Stimulated activated CD8-positive, alpha-beta memory T cell treated with anti-CD3 and anti-CD28 coated beads, Interleukin-7, amount 100 ng/mL, for 48 hours (primary cell): ENCODE results near the gene MBTD1.
"Not testable (repeated sequence)": the region's sequence is repeated elsewhere in the genome, so short reads cannot be mapped to it uniquely, and the experiment has no call there.

Experiments
- DNase-seq, 2 donors: peaks; one replicate each; pipeline ENCODE4 v3.0.0-alpha.2; 2020; ENCODE audit warnings: low read depth in 1 of 2; ENCODE audit errors: extremely low read depth in 1 of 2

Gene MBTD1

DNA sequence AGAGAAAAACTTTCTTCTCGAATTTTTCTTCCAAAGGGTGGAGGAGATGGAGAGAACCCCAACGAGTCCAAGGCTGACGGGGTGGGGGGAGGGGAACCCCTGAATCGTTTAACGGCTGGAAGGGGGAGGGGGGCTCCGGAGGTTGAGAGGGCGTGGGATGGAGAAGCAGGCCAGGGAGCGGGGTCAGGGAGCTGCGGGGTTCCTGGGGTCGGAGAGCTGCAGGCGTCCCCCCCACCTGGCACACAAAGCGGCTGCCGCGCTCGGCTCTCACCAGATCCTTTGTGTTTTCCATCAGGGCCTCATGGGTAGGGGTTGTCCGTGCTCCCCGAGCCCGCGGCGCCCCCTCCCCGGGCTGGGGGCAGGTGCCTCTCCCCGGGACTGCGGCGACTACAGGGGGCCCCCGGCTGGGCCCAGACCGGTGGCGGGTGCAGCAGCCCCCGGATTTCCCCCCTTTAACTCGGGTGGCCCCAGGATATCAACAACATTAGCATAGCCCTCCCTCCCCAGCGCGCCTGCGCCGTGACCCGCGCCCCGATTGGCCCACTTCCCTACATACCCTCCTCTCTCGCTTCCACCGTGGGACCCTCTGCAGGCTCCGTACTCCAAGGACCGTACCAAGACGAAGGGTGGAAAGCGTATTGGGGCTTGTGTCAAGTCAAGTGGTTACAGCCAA, at the start of gene MBTD1:
Gene MBTD1, minus strand, starts transcription at position 486 of the 673 bp plus-strand sequence. CDS start 34,888 bp downstream, outside the sequence.
- DNase-seq, result peak; percentile 82 to 96

DNA sequence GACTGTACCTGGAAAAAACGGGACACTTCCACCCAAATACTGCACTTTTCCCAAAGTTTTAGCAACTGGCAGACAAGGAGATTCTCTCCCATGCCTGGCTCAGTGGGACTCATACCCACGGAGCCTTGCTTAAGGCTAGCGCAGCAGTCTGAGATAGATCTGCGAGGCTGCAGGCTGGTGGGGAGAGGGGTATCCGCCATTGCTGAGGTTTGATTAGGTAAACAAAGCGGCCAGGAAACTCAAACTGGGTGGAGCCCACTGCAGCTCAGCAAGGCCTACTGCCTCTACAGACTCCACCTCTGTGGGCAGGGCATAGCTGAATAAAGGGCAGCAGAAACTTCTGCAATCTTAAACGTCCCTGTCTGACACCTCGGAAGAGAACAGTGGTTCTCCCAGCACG, 45.3 kb upstream of the MBTD1 start:
- no peak for DNase-seq

DNA sequence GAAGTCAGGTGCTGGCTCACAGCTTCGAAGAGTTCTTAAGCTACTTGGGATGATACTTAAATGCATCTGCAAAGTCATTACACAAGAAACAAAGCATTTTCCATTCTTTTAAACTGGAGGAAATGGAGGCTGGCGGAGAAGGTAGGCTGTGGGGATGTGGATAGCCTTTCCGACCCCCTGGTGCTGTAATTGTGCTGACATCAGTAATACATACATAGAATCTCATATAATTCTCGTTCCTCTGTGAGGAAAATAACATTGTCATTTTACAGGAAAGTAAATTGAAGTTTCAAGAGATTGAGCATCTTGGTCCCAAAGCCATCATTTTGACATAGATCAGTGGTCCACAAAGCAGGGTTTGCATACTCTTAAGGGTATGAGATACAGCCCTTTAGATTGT, 40.0 kb upstream of the MBTD1 start:
- no peak for DNase-seq

DNA sequence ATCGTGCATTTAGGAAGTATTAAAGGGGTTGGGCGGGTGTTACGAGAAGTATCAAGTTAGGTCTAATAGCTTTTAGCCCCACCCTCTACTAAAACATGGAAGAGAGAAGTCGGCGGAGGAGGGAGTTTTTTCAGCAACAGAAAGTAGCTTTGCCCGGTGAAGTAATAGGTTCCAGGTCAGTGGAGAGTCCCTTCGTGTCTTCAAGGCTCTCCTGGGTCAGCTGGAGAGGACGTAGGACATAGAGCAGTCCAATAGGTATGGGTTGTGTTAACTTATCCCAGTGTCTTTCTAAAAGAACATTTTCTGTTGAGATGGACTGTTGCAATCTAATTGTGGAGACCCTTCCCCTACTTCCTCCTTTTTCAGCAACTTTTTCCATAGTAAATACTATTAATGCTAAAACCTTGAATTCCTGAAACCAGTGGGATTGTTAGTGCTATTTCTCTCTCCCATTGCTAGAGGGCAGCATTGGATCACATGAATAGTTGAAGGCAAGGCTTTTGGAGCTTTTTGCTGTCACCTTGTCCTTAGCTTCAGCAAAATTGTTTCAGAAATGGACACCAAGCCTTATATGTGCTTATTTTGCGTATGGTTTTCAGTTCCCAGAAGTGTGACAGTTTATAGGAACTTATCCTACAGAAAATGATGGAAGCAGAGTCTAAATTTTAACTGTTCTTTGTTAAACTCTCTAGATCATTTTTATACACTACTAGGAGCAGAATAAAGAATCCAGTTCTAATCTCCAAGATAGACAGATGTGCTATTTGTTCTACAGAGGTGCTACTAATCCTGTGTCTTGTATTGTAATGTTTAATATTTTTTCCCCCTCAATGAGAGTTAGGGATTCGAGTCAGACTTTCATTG, 38.9 kb upstream of the MBTD1 start:
- no peak for DNase-seq

DNA sequence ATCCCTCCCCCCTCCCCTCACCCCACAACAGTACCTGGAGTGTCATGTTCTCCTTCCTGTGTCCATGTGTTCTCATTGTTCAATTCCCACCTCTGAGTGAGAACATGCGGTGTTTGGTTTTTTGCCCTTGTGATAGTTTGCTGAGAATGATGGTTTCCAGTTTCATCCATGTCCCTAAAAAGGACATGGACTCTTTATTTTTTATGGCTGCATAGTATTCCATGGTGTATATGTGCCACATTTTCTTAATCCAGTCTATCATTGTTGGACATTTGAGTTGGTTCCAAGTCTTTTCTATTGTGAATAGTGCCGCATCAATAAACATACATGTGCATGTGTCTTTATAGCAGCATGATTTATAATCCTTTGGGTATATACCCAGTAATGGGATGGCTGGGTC, 34.5 kb upstream of the MBTD1 start:
- DNase-seq, result not testable (repeated sequence)

DNA sequence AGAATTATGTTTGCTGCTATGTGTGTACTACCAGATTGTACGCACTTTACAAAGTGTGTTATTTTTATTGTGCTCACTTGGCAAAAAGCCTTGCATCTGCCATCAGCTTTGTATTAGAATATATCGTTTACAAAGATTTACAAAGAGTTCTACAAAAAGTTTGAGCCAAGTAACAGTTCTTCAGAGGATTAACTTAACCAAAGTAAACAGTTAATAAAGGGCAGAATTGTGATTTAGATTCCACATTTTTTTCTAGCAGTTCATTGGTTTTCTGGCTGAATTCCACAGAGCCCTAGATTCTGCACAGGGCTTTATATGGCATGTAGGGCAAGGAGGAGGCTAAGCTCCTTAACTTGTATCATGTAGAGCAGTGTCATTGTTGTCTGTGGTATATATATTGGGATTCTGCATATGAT, 29.9 kb upstream of the MBTD1 start:
- no peak for DNase-seq

DNA sequence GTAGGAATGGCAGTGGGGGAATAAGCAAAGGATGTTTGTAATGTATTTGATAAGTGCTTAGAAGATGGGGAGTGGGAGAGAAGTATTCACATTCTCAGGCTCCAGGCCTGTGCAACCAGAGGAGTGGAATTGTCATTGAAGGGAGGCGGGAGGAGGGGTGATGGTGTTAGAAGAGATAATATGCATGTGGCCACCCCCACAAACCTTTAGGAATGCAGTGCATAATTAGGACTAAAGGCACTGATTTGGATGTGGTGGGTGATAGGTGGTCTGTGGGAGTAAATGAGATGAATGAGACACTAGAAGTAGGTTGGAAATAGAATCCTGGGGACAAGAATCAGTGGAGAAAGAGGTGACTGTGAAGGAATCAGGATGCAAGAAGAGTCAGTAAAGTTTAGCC, 27.6 kb upstream of the MBTD1 start:
- DNase-seq, result no peak

DNA sequence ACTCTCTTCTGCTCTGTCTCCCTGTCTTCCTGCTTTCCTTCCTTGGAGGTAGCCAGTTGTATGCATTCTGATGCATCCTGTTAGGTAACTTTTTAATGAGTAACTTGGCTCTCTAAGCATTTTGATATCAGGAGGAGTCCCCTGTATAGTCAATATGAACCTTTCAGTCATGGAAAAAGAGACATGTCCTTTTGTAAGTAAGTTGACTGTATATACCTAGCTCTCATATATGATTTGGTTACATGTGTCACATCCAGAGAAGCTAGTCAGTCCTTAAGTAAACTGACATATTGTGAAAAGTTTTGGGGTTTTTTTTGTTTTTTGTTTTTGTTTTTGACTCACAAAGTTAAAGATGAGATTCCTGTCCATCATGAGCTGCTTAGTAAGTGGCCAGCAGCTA, 19.3 kb upstream of the MBTD1 start:
- DNase-seq, result no peak

DNA sequence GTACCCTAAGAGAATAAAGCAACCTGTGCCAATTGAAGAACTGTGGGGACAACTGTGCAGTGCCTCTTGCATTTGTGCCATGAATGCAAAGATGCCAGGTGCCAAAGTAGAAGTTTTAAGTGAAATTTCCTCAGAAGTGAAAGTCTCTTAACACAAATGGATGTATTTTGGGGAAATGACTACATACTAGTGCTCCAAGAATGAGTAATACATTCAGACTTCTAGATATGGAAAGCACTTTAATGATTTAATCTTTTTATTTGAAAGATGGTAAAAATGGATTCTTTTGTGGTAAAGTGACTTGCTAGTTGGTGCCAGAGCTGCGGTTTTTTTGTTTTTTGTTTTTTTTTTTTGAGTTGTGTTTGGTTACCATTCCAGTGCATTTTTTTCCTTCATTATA, 15.5 kb upstream of the MBTD1 start:
- DNase-seq, result no peak

DNA sequence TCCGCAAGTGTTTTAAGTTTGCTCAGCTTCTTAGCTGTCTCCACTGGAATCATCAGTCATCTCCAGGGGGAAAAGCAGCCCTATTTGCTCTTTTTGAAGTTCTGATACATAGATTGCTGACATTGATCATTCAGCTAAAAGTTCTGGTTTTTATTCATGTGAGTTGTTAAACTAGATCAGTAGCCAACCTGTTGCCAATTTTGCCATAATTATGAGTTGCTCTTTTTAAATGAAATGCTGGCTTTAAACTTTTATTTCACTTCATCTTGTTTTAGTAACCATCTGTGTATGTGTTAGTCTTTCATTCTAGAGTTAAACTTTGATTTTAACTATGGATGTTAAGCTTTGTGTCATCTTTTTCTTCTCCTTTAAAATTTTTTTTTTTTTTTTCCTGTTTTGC, 13.0 kb upstream of the MBTD1 start:
- DNase-seq, result no peak

DNA sequence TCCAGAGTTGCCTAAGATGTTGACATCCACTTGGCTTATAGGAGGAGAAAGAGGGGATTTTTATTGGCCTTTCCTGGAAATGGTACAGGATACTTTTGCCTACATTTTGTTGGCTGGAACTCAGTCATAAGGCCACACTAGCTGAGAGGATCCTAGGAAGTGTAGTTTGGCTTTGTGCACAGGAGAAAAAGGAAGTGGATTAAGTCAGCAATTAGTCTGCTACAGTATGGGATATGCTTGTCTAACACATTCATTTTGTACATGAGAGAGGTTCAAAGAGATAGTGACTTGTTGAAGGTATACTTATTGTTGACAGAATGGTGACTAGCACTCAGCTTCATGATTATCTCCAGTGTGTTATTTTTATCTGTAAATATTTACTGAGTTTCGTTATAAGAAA, 10.8 kb upstream of the MBTD1 start:
- no peak for DNase-seq

DNA sequence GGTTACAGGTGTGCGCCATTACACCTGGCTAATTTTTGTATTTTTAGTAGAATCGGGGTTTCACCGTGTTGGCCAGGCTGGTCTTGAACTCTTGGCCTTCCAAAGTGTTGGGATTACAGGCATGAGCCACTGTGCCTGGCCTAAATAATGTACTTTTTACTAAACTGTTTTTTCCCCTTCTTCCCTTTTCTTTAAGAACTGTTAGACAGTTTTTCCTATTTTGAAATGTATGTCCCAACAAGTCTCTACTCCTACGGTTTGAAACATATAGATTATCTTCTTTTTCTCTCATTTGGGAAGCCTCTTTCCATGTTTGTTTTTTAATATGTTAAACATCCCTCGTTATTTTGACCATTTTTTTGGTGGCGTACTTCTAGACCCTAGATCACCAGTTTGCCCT, 10.1 kb upstream of the MBTD1 start:
- no peak for DNase-seq

DNA sequence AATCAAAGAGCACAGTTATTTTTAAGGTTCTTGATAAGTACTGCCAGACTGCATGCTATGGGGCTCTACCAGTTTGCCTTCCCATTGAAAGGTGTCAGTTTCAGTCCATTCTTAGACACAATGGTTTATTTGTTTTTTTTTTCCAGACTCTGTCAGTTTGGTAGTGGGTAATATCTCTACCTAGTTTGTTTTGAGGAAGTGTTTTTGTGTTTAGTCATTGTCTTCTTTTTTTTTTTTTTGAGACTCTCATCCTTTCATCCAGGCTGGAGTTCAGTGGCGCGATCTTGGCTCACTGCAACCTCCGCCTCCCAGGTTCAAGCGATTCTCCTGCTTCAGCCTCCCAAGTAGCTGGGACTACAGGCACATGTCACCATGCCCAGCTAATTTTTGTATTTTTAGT, 4.6 kb upstream of the MBTD1 start:
- DNase-seq, result not testable (repeated sequence)

DNA sequence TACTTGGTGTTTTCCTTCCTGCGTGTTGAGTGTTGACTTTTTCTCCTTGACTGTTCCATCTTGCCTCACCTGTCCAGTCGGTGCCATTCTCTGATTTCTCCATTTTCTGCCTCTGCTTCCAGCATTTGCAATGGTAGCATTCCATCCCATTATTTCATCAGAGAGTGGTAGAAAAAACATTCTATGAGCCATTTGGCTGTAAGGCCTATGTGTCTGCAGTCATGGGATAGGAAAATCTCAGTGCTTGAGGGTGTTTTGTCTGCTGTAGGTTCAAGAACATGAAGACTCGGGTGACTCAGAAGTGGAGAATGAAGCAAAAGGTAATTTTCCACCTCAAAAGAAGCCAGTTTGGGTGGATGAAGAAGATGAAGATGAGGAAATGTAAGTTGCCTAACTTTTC, 3.2 kb upstream of the MBTD1 start:
- no peak for DNase-seq

DNA sequence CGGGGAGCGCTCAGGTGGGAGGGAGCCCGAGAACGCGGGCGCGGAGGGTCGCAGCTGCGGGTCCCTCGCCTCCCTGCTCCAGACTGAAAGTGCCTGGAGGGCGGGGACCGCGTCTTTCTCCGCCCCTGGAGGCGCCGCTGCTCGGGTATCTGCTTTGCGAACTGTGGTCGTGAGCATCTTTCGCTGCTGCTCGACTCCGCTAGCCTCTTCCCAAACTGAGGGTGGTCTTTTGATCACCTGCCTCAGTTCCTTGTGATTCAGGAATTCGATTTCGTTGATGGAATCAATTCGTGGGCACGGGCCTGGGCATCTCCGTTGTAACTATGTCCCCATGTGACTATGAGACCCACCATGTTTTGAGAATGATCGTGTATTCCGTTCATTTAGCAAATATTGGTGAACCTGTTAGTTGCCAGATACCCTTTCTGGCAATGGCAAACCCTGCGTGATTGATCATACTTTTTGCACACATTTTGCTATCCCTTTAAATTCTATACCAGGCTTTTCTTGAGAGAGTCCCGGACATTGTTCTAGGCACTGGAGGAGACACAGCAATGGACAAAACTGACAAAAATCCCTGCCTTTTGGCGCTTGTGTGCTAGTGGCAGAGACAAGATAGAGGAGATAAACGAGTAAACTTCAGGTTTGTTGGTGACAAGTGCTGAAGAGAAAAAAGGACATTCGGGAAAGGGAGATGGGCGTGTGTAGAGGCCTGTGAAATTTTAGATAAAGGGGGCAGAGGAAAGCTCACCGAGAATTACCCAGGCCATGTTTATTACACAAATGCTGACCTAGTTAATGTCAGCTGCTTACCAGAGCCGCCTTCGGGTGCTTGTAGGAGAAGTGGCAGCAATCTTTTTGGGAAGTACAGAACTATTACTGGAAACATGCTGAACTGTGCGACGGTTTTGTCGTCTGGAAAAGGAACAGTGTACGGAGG, 1.4 kb upstream of the MBTD1 start:
- DNase-seq, result peak in 1 of 2 donors; percentile 60

DNA sequence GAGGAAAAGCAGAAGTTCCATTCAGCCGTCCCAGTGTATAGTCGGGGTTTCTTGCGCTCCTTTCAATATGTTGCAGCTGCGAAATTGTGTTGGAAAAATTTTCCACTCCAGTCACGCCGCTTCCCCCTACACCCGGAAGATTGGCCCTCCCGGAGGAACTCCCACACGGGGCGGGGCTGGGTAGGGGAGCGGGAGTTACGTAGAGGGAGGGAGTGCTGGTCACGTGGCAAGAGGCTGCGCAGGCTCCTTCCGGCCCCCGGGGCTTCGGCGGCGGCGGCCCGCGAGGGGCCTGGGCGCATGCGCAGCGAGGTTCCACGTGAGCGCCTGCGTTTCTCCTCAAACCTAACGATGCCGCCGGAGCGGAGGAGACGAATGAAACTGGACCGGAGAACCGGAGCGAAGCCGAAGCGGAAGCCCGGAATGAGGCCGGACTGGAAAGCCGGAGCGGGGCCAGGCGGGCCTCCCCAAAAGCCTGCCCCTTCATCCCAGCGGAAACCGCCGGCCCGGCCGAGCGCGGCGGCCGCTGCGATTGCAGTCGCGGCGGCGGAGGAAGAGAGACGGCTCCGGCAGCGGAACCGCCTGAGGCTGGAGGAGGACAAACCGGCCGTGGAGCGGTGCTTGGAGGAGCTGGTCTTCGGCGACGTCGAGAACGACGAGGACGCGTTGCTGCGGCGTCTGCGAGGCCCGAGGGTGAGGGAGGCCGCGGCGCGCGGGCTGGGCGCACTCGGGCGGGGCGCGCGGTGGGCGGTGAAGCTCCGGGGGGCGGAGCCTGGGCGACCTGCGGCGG, 581 bp upstream of the MBTD1 start, which contains the start of gene UTP18:
Gene UTP18, plus strand, starts transcription at position 310 of the 787 bp plus-strand sequence. Its CDS starts 39 bp downstream, at position 349.
- peak; percentile 92 to 93 for DNase-seq

DNA sequence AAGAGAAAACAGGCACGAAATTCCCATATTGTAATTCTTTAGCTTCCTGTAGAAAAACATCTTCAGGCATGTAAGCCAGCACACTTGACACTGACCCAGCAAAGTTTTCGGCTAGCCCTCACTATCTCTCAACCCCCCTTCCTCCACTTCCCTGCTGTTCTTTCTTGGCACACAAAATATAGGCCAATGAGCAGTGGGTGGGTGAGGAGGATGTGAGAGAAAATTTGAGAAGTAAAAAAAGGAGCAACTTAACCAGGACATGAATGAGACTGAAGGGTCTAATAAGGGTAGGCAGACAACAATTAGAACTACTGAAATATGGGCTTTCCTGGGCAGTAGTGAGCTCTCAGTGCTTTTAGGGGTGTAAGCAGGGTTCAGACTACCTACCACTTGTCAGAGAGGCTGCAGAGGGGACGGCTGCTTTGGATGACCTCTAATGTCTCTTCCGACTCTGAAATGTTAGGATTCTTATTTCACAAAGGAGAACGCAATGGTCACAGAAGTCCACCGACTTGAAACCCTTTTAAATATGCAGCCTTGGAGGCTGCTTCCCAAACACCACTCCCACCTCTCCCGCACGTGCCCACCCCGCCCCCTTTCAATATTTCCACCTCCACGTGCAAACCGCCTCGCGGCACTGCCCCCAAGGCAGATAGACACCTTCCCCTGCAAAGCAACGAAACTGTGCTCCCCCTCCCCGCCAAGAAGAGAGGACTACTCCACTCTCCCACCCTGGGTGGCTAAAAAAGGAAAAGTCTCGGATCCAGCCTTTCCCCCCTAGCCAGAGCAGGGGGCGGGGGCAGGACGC, 889 bp downstream of the MBTD1 start:
- DNase-seq, result no peak

DNA sequence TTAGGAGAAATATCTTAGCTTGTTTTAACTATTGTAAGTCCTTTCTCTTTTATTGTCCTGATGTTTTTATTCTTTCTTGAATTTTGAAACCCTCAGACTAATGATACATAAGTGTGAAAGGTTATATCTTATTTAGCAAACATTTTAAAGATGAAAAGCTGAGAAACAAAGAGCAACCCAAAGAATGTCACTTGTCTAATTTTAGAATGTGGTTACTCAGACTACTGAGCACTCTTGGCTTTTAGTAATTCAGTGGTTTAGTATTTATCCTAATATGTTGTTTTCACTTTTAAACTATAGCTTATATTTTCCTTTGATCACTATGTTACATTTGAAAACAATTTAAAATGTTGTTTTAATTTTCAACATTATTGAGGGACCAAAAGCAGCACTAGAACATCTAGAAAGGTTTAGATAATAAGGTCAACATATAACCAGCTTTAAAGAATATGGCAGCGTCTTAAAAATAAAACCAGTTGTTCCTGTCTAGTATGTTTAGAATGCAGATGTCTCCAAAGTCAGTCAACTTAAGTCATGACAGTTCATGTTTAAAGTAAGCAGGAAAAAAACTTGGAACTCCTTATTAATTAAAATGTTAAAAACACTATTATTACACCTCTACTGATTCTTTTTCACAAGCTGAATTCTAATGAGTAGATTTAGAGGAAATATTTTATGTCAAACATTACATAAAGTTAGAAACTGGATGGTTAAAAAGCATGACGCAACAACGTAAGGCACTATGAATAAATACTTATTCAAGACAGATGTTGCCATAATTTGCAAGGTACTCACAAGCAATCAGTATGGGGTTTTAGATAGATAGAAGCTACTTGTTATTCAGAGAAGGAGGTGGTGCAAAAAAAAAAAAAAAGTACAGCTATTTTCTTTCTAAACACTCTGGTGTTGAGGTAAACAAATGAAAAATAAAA, 2.4 kb downstream of the MBTD1 start:
- DNase-seq, result no peak
